ENCODE data around the gene ZNF385A.

DNA sequence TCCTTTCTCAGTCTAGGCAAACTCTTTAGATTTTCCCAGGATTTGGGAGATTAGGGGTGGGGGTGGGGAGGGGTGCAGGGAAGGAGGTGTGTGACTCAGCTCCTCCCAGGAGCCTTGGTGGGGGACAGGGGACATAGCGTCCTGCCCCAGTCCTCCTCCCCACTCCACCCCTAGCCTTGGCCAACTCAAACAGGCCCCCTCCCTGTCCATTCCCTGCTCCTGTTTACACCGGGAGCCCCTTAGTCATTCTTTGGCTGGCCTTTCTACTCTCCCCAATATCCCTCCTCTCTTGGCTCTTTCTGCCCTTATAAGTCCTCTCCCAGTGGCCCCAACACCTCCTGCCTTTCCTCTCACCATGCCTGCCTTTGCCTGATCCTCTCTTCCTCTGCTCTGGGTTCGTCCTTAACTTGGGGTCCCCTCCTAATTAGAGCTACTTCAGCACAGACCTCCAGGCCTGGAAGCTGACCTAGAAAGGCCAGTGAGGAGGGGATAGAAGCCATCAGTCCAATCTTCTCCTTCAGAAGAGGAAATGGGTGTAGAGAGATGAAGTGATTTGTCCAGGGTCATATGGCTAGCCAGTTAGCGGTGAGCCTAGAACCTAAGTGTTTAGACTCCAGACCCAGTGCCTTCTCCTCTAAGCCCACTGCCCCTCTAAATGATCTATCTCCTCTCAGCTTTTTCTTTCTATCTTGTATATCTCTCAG is 36.8 kb upstream of the ZNF385A start:
- TF ChIP-seq, protein P1, sequence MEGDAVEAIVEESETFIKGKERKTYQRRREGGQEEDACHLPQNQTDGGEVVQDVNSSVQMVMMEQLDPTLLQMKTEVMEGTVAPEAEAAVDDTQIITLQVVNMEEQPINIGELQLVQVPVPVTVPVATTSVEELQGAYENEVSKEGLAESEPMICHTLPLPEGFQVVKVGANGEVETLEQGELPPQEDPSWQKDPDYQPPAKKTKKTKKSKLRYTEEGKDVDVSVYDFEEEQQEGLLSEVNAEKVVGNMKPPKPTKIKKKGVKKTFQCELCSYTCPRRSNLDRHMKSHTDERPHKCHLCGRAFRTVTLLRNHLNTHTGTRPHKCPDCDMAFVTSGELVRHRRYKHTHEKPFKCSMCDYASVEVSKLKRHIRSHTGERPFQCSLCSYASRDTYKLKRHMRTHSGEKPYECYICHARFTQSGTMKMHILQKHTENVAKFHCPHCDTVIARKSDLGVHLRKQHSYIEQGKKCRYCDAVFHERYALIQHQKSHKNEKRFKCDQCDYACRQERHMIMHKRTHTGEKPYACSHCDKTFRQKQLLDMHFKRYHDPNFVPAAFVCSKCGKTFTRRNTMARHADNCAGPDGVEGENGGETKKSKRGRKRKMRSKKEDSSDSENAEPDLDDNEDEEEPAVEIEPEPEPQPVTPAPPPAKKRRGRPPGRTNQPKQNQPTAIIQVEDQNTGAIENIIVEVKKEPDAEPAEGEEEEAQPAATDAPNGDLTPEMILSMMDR (IDR thresholded peaks at IDR 0.05) = no peak
- TF ChIP-seq POLR2A (IDR thresholded peaks at IDR 0.05) = no peak
